Activated CD4-positive, CD25-positive, alpha-beta regulatory T cell treated with anti-CD3 and anti-CD28 coated beads, Interleukin-2, amount 50 U/mL, for 72 hours (primary cell): ENCODE measurements around the gene ASZ1.
"Not testable (repeated sequence)": the region's sequence is repeated elsewhere in the genome, so short reads cannot be mapped to it uniquely, and the experiment has no call there.

Experiments used
- DNase-seq: peaks from one replicate; pipeline ENCODE4 v3.0.0; 2021

ASZ1 gene, protein sequence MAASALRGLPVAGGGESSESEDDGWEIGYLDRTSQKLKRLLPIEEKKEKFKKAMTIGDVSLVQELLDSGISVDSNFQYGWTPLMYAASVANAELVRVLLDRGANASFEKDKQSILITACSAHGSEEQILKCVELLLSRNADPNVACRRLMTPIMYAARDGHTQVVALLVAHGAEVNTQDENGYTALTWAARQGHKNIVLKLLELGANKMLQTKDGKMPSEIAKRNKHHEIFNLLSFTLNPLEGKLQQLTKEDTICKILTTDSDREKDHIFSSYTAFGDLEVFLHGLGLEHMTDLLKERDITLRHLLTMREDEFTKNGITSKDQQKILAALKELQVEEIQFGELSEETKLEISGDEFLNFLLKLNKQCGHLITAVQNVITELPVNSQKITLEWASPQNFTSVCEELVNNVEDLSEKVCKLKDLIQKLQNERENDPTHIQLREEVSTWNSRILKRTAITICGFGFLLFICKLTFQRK

GRCh38 chr7:117427258-117427701, at the start of gene ASZ1:
ASZ1 (minus strand) TSS chr7:117427493; CDS start chr7:117427460, 33 bp downstream.
- no peak for DNase-seq

GRCh38 chr7:117476557-117477215, 49.4 kb upstream of the ASZ1 start:
- DNase-seq = no peak

GRCh38 chr7:117472335-117472734, 45.0 kb upstream of the ASZ1 start:
- no peak for DNase-seq

DNA sequence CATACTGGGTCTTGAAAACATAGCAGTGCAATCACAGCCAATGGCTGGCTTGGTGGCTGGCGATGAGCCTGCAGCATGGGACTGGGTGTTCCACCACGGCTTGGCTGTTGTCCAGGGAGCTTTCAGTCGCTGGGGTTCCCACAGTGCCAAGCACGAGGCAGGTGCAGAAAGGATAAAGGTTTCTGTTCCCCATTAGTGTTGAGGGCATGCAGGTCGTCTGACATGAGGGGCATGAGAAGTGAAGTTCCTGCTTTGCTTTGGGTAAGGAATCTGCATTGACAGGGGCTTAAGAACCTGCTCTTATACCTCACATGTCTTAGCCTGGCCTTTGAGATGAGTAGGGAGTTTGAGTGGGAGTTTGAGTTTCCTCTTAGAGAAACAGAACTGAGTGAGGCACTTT, 43.5 kb upstream of the ASZ1 start:
- no peak for DNase-seq

DNA sequence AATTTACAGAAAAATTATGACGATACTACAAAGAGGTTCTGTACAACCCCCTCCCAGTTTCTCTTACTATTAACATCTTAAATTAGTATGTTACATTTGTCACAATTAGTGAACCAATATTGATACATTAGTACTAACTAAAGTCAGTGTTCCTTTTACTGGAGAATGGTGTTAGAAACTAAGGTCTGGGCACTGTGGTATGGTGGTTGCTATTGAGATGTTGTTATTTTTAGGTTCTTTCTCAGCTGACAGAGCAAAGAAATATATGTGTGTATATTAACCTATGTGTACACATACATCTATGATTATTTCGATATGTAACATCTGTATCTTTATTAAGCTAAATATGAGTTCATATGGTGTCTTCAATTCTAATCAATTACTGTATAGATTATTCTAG, 40.9 kb upstream of the ASZ1 start:
- DNase-seq = no peak

DNA sequence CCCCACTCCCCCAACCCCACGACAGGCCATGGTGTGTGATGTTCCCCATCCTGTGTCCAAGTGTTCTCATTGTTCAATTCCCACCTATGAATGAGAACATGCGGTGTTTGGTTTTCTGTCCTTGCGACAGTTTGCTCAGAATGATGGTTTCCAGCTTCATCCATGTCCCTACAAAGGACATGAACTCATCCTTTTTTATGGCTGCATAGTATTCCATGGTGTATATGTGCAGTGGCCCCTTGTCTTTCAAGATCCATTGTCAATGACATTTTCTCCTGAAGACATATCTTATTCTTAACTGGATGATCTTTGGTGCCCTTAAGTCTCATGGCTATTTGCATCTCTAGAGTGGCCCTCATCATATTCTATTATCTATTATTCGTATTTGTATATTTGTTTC, 33.5 kb upstream of the ASZ1 start:
- not testable (repeated sequence) for DNase-seq

DNA sequence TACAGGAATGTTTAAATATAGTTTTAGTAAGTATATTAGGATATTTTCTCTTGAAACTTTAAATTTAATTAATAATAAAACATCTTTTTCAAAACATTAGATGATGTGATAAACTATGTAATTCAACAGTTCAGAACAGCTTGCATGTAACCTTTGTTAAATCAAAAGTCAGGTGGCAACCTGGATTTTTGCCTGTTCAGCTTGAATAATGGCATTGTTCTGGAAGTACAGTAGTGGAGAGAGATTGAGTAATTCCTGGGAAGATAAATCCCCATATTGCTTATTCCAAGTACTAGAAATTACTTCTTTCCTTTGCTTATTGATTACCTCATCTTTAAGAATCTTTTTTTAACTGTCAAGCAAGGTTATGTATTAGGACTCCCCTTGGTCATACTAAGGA, 32.4 kb upstream of the ASZ1 start:
- DNase-seq = no peak

GRCh38 chr7:117458977-117459583, 31.8 kb upstream of the ASZ1 start:
- DNase-seq = no peak

- no peak for DNase-seq
Observed at GRCh38 chr7:117448655-117449054, 21.4 kb upstream of the ASZ1 start.

GRCh38 chr7:117446220-117446815, 19.0 kb upstream of the ASZ1 start:
- no peak for DNase-seq

- no peak for DNase-seq
Observed at GRCh38 chr7:117445206-117445605, 17.9 kb upstream of the ASZ1 start.

GRCh38 chr7:117444646-117445045, 17.4 kb upstream of the ASZ1 start:
- DNase-seq = no peak

- no peak for DNase-seq
Observed at GRCh38 chr7:117435475-117436043, 8.3 kb upstream of the ASZ1 start.

DNA sequence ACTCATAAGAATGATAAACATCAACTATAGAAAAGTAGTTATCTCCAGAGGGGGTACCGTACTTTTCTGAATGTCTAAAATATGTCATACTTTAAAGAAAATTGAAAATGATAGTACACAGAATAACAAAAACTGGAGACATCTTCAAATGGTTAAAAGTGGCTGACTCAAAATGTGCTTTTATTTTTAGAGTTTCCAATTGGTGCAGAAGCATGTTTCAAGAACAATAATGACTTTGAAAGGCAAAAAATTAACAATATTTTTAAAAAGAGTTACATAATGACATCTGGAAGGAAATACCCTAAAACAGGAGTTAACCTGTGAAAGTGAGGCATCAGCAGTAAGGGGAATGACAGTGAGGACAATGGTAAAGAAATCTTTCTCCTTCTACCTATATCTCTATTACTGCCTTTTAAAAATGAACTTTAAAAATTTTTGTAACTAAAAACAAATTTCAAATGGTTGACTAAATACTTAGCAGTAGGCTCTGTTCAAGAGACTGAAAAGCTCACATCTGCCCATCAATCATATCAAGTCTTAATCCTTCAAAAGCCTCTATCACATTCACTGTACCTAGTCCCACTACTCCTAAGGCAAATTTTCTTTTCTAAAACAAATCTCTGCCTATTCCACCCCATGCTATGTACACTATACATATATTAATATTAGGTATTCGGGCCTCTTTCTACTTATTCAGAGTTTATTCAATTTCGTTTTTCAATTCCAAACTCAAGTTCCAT, 3.0 kb downstream of the ASZ1 start:
- no peak for DNase-seq

GRCh38 chr7:117414591-117414990, 12.7 kb downstream of the ASZ1 start:
- DNase-seq = not testable (repeated sequence)

DNA sequence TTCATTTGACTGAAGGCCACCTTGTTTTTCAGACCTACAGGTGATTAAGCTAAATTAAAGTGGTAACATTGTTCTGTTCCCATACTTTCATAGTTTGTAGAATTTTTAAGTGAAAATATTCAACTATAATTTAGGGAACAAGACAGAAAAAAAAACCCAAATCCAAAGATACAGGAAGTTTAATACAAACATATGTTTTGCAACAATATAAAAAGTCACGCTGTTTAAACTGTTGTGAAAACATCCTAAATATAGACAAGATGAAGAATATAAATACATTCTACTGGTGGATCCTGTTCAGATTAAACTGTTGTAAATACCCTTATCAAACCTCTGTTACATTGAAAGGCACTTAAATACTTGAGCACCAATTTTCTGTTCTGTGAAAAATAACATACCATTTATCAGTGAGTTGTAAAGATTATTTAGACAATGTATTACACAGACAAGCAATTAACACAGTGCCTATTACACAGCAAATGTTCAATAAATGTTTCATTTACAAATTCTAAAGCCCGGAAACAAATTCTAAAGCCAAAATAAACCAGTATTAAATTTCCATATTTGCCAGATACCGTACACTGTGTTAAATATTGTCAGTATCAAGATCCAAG, 14.2 kb downstream of the ASZ1 start:
- DNase-seq = no peak

DNA sequence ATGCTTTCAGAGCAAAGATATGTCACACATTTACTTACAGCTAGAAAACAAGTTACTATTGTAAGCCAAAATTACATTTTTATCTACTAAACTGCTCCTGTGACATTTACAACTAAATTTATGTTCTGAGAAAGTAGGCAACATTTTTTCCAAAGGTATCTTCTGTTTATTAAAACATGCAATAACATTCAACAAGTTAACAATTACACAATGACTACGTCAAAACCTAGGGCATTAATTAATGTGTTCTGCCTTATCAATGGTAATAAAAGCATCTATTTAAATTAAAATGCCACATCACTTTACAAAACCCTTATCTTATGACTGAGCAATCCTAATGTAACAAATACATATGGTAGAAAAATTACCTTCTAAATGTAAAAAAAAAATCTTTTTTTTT, 14.9 kb downstream of the ASZ1 start:
- DNase-seq = no peak

DNA sequence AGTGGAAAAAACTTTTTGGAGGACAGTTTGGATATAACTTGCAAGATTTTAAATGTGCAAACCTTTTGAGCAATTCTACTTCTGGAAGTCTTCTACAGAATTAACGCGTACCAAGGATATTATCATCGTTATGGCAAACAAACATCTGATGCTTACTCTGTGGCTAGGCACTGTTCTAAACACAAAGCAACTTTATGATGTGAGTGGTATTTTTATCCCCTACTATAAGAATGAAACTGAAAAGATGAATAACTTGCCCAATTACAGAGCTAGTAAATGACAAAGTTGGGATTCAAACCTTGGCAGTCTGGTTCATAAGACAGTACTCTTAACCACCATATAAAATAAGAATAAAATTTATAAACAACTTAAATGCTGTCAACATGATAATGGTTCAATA, 15.8 kb downstream of the ASZ1 start:
- no peak for DNase-seq

DNA sequence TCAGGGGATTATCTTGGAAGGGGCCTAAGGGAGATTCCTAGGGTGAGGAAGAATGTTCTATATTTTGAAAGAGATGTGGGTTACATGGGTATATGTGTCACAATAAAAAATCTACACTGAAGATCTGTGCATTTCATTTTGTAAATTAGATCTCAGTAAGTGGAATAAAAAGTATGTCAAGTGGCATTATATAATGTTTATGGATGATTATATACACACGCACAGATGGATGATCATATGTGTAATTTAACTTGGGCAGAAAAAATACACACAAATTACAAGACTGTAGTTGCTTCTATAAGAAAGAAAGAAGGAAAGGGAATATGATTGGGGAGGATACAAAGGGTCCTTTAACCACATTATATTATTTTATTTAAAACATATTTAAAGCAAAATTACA, 18.5 kb downstream of the ASZ1 start:
- DNase-seq = no peak

GRCh38 chr7:117405519-117405918, 21.8 kb downstream of the ASZ1 start:
- no peak for DNase-seq

GRCh38 chr7:117403737-117404136, 23.6 kb downstream of the ASZ1 start:
- no peak for DNase-seq

DNA sequence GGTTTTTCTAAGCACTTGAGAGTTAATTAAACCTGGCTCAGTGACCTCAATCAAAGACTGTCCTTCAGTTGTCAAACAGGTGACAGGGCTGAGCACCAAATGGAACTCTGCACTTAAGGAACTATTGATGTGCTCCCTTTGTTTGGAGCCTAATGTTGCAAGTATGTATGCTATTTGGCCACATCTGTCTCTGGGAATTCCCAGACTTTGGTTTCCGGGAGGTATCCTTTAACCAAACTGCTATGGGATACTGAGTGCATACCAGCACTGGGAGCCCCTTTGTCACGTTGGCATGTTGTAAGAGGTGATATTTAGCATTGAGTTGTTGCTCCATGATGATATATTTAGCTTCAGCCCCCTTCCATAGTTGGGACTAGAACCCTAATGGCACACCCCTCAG, 25.2 kb downstream of the ASZ1 start:
- no peak for DNase-seq
